ENCODE results near the gene SVOP.
A peak's percentile ranks its signal among the peaks of the same experiment; 100 is the strongest.

SVOP gene

GRCh38 chr12:108977360-108977759 lies 43.5 kb downstream of the SVOP start:
- DNase-seq (ENCODE audit: low spot score): no peak

GRCh38 chr12:108975024-108975593 lies 45.8 kb downstream of the SVOP start:
- DNase-seq (ENCODE audit: low spot score): no peak

- DNase-seq (ENCODE audit: low spot score): no peak
These were observed 47.2 kb downstream of the SVOP start for GRCh38 chr12:108973629-108974152.

- DNase-seq (ENCODE audit: low spot score): no peak
These were observed 48.5 kb downstream of the SVOP start for GRCh38 chr12:108972358-108972757.

GRCh38 chr12:108969622-108970021 lies 51.2 kb downstream of the SVOP start:
- no peak for DNase-seq (ENCODE audit: low spot score)

- DNase-seq (ENCODE audit: low spot score): no peak
These were observed 52.9 kb downstream of the SVOP start for GRCh38 chr12:108967869-108968540.

GRCh38 chr12:108966378-108967151 lies 54.3 kb downstream of the SVOP start:
- DNase-seq (ENCODE audit: low spot score): no peak

GRCh38 chr12:108965886-108966285 lies 55.0 kb downstream of the SVOP start:
- DNase-seq (ENCODE audit: low spot score): no peak

- no peak for DNase-seq (ENCODE audit: low spot score)
These were observed 56.2 kb downstream of the SVOP start for GRCh38 chr12:108964371-108965352.

GRCh38 chr12:108962256-108962655 lies 58.6 kb downstream of the SVOP start:
- DNase-seq (ENCODE audit: low spot score): no peak

- no peak for DNase-seq (ENCODE audit: low spot score)
These were observed 60.9 kb downstream of the SVOP start for GRCh38 chr12:108959748-108960655.

- peak; percentile 62 for DNase-seq (ENCODE audit: low spot score)
These were observed 65.5 kb downstream of the SVOP start for GRCh38 chr12:108955225-108955835.

GRCh38 chr12:108950991-108951739 lies 69.7 kb downstream of the SVOP start:
- peak; percentile 79 for DNase-seq (ENCODE audit: low spot score)

- DNase-seq (ENCODE audit: low spot score): no peak
These were observed 70.9 kb downstream of the SVOP start for GRCh38 chr12:108949976-108950375.

- no peak for DNase-seq (ENCODE audit: low spot score)
These were observed 72.5 kb downstream of the SVOP start for GRCh38 chr12:108948367-108948766.

- DNase-seq (ENCODE audit: low spot score): no peak
These were observed 73.8 kb downstream of the SVOP start for GRCh38 chr12:108947097-108947496.

- DNase-seq (ENCODE audit: low spot score): no peak
These were observed 80.7 kb downstream of the SVOP start for GRCh38 chr12:108940138-108940537.

- DNase-seq (ENCODE audit: low spot score): no peak
These were observed 81.3 kb downstream of the SVOP start for GRCh38 chr12:108939594-108939993.

- DNase-seq (ENCODE audit: low spot score): no peak
These were observed 82.5 kb downstream of the SVOP start for GRCh38 chr12:108938247-108938924.
